GM18951 (cell line): ENCODE data around the gene CPNE8.
A peak's percentile ranks its signal among the peaks of the same experiment; 100 is the strongest.

Source experiments
- POLR2A ChIP-seq: IDR thresholded peaks from 4 replicates; pipeline ENCODE4 v1.6.1; 2011; ENCODE audit warnings: mild to moderate bottlenecking; ENCODE audit not compliant: insufficient read length, insufficient read depth; ENCODE audit errors: extremely low read depth
- in situ Hi-C: fragments of 300-500 bp; cut with MboI; formaldehyde crosslinking; loops from one replicate; pipeline ENCODE4 v1.12.0; 2022; ENCODE audit warnings: low sequenced_read_pairs, mixed read lengths, inconsistent platforms; ENCODE audit not compliant: unreplicated experiment

CPNE8 gene

DNA sequence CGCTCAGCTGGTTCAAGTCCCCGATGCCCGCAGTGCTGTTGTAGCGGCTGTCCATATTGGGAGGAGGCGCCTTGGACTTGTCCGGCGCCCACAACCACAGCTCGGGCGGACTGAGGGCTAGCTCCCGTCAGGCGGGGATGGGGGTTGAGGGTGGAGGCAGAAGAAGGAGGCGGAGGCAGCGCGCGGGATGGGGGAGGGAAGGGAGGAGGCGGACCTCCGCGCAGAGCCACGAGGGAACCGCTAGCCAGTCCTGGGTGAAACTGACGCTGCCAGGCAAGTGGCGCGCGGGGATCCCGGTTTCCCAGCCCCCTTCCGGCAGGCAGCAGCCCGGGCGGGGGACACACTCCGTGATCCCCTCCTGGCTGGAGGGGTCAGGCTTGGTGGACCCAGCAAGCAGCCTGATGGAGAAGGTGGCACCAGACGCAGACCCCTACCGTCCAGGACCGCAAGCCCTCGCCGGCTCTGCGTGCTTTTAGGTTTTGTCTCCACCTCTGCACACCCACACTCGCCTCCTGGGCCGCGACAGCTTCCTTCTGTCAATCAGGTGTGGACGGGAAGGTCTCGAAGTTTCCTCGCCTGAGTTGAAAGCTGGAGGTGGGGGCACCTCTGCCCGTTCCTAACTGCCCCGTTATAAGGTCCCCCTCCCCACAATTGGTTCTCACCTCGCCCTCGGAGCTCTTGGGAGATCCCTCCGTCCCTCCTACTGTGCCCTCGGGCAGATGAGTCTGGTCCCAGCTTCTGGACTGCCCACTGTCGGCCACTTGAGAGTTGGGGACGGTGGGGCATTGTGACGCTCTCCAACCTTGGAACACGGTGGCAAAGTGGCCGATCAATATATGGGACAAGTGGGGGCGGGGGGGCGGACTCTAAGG is at the start of gene CPNE8:
Gene CPNE8 (minus strand): TSS at position 112 of the 872 bp plus-strand sequence. CDS start 57 bp downstream, at position 55.
- TF ChIP-seq POLR2A: peak; percentile 76
- in situ Hi-C loops: loop anchor here (10.0 to 25.0 kb wide), 3 partner anchors 131 to 568 kb away; no protein-coding TSS in a partner anchor

DNA sequence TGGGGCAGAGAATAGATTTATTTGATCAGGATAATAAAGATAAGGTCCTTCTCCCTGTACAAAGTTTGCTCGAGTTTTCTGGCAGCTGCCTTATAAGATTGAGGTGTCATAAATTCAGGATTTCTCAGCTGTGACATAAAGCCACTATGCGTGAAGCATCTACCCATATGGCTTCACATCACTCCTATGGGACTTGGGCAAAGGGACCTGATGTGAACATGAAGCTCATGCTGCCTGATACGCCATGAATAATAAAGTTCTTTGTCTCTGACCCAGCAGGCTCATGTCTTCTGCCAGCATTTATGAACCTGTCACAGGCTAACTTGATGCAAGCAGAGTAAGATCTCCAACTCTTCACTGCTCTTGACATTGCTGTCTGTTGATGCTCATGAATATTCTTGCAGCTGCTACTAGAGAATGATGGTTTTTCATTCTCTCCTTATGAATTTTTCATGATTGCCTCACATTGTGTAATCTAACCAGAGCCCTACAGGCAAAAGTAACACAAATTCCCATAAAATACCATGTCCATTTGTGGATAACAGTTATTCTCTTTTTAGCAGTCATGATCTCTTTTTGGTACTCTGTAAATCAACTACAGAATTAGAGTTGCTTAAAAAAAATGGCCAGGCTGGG is 49.0 kb upstream of the CPNE8 start:
- in situ Hi-C loops: no loop called here
- no peak for TF ChIP-seq POLR2A

DNA sequence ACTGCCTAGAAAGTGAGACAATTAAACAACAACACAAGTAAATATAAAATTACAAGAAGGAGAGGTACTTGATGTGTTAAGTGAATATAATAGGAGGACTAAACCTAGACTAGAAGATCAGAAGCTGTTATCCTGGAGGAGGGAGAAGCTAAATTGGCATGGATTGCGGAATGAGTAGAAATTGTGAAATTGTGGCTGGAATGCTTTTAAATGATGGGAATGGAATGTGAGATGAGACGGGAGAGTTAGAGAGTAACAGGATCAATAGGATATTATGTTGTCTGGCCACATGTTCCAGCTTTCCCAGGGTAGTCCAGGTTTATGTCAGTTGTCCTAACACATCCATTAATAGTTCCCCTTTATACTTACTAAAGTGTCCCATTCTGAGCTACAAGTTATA is 44.0 kb upstream of the CPNE8 start:
- no peak for TF ChIP-seq POLR2A
- in situ Hi-C loops: no loop called here

DNA sequence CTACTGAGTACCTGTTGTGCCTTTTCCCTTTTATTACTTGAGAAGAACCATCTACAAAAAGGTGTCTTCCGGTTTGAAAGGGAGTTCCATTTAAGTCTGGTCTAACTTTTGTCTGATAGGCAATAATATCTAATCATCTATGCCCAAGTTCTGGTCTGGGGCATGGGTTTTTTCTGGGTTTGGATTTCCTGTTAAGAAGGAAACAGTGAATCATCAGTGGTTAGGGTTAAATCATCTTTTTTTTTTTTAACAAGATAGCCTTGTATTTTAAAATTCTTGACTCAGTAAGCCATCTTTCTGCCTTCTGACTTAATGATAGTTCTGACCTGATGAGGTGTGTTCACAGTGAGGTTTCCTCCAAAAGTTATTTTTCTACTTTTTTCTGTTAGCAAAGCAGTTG is 29.3 kb upstream of the CPNE8 start:
- no peak for TF ChIP-seq POLR2A
- in situ Hi-C loops: no loop called here

DNA sequence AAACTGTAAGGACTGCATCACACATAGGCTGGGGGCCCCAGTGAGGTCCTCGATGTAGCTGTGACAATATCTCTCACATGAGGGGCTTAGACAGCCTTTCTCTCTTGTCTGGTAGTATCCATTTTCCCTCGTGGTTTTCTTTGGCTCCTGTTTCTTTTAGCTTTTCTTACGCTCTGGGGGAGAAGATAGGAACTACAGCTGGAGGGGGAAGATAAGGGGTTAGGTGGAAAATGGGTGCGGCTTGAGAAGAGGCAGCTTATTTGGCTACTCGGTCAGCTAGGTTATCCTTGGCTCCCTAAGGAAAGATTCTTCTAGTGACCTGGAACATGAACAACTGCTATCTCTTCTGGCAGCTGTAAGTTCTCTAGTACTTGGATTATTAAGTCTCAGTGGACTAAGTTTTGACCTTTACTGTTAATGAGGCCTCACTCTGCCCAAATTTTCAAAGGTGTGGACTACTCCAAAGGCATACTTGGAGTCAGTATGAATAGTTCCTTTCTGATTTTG is 28.7 kb upstream of the CPNE8 start:
- in situ Hi-C loops: no loop called here
- no peak for TF ChIP-seq POLR2A

DNA sequence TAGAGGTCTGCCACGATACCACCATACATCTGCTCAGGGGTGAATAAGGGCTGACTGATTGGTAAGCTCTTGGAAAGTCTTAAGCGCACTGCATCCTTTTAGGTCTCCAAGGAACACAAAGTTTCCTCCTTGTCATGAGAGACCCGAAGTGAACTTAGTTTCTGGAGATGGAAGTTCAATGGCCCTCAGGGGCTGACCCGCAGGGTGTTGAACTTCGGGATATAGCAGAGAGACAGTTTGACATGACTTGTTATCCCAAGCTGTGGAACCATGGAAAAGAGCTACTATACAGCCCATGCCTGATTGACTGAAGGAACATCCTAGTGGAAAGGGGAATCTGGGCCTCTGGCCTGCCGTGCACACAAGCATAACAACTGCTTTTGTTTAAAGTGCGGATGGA is 26.9 kb upstream of the CPNE8 start:
- no peak for TF ChIP-seq POLR2A
- in situ Hi-C loops: no loop called here

DNA sequence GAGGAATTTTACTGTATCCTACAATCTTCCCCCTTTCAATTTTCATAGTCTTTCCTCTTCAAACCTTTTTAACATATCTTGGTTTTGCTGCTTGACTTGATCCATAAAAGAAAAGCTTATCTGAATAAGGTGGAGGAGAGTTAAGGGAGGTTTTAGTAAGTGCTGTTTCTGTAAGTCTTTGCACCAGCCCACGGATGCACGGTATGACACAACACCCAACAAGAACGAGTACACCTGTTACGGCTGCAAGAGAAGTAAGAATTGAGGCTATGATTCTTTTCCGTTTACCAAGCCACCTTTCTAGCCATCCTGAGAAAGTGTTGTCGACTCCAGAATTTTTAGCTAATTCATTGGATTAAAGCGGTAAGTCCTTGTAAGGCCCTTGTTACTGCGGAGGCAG is 26.1 kb upstream of the CPNE8 start:
- TF ChIP-seq POLR2A: no peak
- in situ Hi-C loops: no loop called here

DNA sequence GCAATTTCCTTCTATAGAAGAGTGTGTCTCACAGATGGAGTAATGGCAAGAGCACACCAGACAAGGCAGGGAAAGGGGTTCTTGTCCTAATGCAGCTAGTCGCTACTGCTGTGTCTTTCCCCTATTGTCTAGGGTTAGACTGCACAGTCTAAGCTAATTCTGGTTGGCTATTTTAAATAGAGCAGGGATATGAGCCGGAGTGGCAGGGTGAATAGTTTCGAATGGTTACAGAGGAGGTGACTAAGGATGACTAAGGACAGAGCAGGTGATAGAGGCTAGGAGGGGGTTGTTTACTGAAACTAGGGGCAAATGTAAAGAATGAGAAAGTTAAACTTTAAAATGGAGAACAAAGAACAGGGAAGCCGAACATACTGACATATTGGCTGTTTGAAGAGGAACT is 25.6 kb upstream of the CPNE8 start:
- TF ChIP-seq POLR2A: no peak
- in situ Hi-C loops: no loop called here

DNA sequence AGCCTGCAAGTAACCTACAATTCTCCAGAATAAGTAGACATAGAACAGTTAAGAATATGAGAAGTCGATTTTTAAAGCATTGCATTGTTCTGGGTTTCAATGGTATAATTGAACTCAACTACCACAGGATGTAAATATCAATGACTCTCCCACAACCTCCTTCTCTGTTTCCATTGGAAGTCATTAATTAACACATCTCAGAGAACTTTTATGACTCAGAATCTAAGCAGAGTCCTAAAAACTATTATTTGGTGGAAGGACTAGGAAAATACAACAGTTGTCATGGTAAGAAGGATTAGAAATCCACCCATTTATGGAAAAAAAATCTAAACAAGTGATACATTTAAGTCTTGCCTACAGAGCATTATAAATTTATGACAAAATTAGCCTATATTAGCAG is 21.1 kb upstream of the CPNE8 start:
- in situ Hi-C loops: loop anchor here (10.0 kb wide), 1 partner anchor 158 kb away; no protein-coding TSS in a partner anchor
- TF ChIP-seq POLR2A: no peak

DNA sequence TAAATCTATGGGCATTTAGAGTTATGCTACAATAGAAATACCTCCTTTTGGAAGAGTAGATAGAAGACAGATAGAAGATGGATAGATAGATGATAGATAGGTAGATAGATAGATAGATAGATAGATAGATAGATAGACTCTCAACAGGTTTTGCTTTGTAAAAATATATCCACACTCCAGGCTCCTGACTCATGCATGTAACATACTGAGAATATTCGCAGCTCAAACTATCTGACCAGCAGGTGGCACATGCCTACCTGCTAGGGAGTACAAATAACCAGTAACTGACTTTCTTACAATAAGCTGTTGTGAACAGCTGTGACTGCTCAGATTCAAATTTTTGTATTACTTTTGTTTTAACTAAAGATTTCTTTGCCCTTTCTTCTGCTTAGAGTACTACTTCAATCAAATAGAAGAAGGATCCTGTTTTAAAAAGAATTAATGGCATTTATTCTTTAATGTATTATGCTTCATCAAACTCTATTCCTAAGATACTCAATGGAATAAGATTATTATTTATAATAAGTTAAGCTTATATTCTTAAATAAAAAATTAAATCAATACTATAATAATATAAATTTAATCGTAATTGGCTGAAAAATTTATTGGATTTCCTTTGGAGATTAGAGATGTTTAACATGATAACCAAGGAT is 15.8 kb upstream of the CPNE8 start:
- TF ChIP-seq POLR2A: no peak
- in situ Hi-C loops: loop anchor here (10.0 to 25.0 kb wide), 2 partner anchors 164 to 584 kb away; no protein-coding TSS in a partner anchor

DNA sequence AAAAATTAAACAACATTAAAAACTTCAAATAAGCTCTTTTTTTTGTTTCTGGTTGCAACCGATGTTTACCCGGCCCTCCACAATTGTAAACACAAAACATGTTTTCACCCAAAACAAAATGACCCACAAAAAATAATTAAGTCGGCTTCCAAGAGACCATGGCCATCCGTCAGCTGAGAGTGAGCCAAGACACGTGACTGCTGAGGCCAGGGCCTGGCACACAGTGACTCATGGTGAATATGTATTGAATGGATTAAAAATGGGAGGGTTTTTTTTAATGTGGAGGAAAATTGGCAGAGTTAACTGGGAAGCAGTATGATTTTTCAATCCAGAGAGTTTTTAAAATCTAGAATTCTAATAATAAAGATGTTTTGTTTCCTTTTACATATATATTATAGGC is 13.8 kb upstream of the CPNE8 start:
- in situ Hi-C loops: loop anchor here (25.0 kb wide), 1 partner anchor 582 kb away; no protein-coding TSS in a partner anchor
- TF ChIP-seq POLR2A: no peak

DNA sequence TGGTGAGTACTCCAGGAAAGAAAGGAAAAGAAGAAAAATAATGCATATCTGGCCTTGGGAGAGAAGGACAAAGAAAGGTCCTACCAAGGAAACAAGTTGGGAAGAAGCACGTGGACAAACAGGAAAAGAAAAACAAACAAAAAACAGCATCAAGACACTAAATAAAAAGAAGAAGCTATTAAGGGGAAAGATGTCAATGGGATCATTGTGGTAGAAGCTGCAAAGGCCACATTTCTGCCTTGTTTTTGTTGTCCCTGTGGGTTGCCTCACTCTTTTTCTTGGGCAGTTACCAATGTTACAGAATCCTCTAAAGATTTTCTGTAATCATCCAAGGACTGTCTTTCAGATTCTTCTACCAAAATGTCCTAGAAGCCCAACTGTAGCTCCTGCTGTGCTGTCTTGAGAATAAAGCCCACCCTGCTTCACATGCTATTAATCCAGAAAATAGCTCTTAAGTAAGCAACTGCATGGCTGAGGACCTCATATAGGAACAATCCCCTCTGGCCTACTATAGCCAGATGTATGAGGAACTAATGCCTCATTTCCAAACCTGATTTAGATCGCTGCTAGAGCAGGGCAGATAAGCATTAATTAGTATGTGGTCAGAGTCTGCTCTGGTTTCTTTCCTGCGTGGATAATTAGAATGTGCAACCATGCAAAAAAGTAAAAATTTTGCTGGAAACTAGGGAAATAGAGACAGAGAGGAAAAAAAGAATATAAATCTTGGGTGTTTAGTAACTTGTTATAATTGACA is 10.2 kb upstream of the CPNE8 start:
- in situ Hi-C loops: loop anchor here (25.0 kb wide), 1 partner anchor 578 kb away; no protein-coding TSS in a partner anchor
- no peak for TF ChIP-seq POLR2A
